WTC11 (cell line): Measurements from ENCODE around the gene DCUN1D2. TPM values are rescaled to one million over a fixed set of nuclear protein-coding genes. Genes with fewer than 3 reads are reported as not detected.
A peak's percentile ranks its signal among the peaks of the same experiment; 100 is the strongest.

Source experiments
- ATAC-seq: fragments of 200-7000 bp; cut with Tn5 transposase; 2 replicates; pipeline ENCODE4 v1.10.0; 2021; ENCODE audit warnings: mild to moderate bottlenecking, moderate library complexity
- CTCF ChIA-PET: fragments of 300-600 bp; sonication (Branson Sonifier 250); formaldehyde crosslinking; loops from one replicate; lab custom pipeline; 2021; ENCODE audit warnings: antibody characterized with exemption; lab: Charles Lee
- POLR2A ChIA-PET: fragments of 350-600 bp; sonication (Branson Sonifier 250); formaldehyde crosslinking; loops from one replicate; lab custom pipeline; 2021; ENCODE audit warnings: antibody characterized with exemption; lab: Charles Lee
- DNase-seq: peaks from one replicate; pipeline ENCODE4 v3.0.0; 2021; ENCODE audit warnings: low spot score
- H3K27ac Mint-ChIP-seq: 2 replicates; pipeline ENCODE4 v1.8.0; 2021; ENCODE audit warnings: mixed read lengths
- H3K27me3 Mint-ChIP-seq: 2 replicates; pipeline ENCODE4 v1.8.0; 2021; ENCODE audit warnings: low read depth, mild to moderate bottlenecking, moderate library complexity, mixed read lengths
- H3K36me3 Mint-ChIP-seq: 2 replicates; pipeline ENCODE4 v1.8.0; 2021; ENCODE audit warnings: mixed read lengths
- H3K4me1 Mint-ChIP-seq: 2 replicates; pipeline ENCODE4 v1.8.0; 2022; ENCODE audit warnings: mixed read lengths
- H3K4me3 Mint-ChIP-seq: 2 replicates; pipeline ENCODE4 v1.8.0; 2021; ENCODE audit warnings: mild to moderate bottlenecking, moderate library complexity, mixed read lengths
- H3K9me3 Mint-ChIP-seq: 2 replicates; pipeline ENCODE4 v1.8.0; 2021; ENCODE audit warnings: mixed read lengths
- ATF1 ChIP-seq: sonication (generic); formaldehyde crosslinking; IDR thresholded peaks from 2 replicates; pipeline ENCODE4 v1.8.1; 2023; ENCODE audit warnings: mild to moderate bottlenecking, moderate library complexity, missing genetic modification reagents
- CREB1 ChIP-seq: sonication (generic); formaldehyde crosslinking; IDR thresholded peaks from 2 replicates; pipeline ENCODE4 v1.8.0; 2023; ENCODE audit warnings: mild to moderate bottlenecking, missing genetic modification reagents
- CREM ChIP-seq: sonication (generic); formaldehyde crosslinking; IDR thresholded peaks from 2 replicates; pipeline ENCODE4 v1.8.1; 2022; ENCODE audit warnings: mild to moderate bottlenecking, missing genetic modification reagents, moderate library complexity
- ETV6 ChIP-seq: sonication (generic); formaldehyde crosslinking; IDR thresholded peaks from 2 replicates; pipeline ENCODE4 v1.8.1; 2022; ENCODE audit warnings: mild to moderate bottlenecking, missing genetic modification reagents
- FOXK1 ChIP-seq: sonication (generic); formaldehyde crosslinking; IDR thresholded peaks from 2 replicates; pipeline ENCODE4 v1.8.0; 2022; ENCODE audit warnings: mild to moderate bottlenecking, moderate library complexity, missing genetic modification reagents
- HMGA2 ChIP-seq: fragments of 250-450 bp; sonication (Bioruptor Pico); IDR thresholded peaks from 2 replicates; pipeline ENCODE4 v1.4.0; 2021; ENCODE audit warnings: mild to moderate bottlenecking, moderate library complexity
- NFATC4 ChIP-seq: fragments of 250-450 bp; sonication (Bioruptor Pico); IDR thresholded peaks from 2 replicates; pipeline ENCODE4 v1.9.0; 2021; ENCODE audit warnings: mild to moderate bottlenecking
- NR2C2 ChIP-seq: sonication (generic); formaldehyde crosslinking; IDR thresholded peaks from 2 replicates; pipeline ENCODE4 v1.8.0; 2022; ENCODE audit warnings: mild to moderate bottlenecking, missing genetic modification reagents
- NR3C1 ChIP-seq: sonication (generic); formaldehyde crosslinking; conservative IDR thresholded peaks from 2 replicates; pipeline ENCODE4 v1.8.1; 2023; ENCODE audit warnings: low read depth, mild to moderate bottlenecking, missing genetic modification reagents
- SOX15 ChIP-seq: fragments of 250-450 bp; sonication (Bioruptor Pico); IDR thresholded peaks from 2 replicates; pipeline ENCODE4 v1.9.0; 2021; ENCODE audit warnings: mild to moderate bottlenecking
- ZNF219 ChIP-seq: sonication (generic); formaldehyde crosslinking; IDR thresholded peaks from 2 replicates; pipeline ENCODE4 v1.8.0; 2023; ENCODE audit warnings: missing genetic modification reagents, mild to moderate bottlenecking, borderline replicate concordance
- ZNF232 ChIP-seq: sonication (generic); formaldehyde crosslinking; IDR thresholded peaks from 2 replicates; pipeline ENCODE4 v1.8.0; 2022; ENCODE audit warnings: mild to moderate bottlenecking, missing genetic modification reagents
- ZNF263 ChIP-seq: sonication (generic); formaldehyde crosslinking; IDR thresholded peaks from 2 replicates; pipeline ENCODE4 v1.8.1; 2022; ENCODE audit warnings: low read depth, mild to moderate bottlenecking, moderate library complexity, missing genetic modification reagents
- ZNF317 ChIP-seq: sonication (generic); formaldehyde crosslinking; IDR thresholded peaks from 2 replicates; pipeline ENCODE4 v1.8.1; 2023; ENCODE audit warnings: low read depth, mild to moderate bottlenecking, moderate library complexity, missing genetic modification reagents, borderline replicate concordance
- ZNF416 ChIP-seq: fragments of 250-450 bp; sonication (Bioruptor Pico); IDR thresholded peaks from 2 replicates; pipeline ENCODE4 v1.9.0; 2021; ENCODE audit warnings: mild to moderate bottlenecking, inconsistent platforms
- ZNF423 ChIP-seq: fragments of 250-450 bp; sonication (Bioruptor Pico); IDR thresholded peaks from 2 replicates; pipeline ENCODE4 v2.1.2; 2022; ENCODE audit warnings: mild to moderate bottlenecking, moderate library complexity
- total RNA-seq: library from RNA; stranded (reverse); gene quantifications from 3 replicates; pipeline ENCODE4 v1.2.3, GENCODE V29; 2021
- TF ChIP-seq, protein P1 (sequence below): sonication (generic); formaldehyde crosslinking; IDR thresholded peaks from 2 replicates; pipeline ENCODE4 v1.8.0; 2022; ENCODE audit warnings: missing genetic modification reagents
- TF ChIP-seq, protein P2 (sequence below): sonication (generic); formaldehyde crosslinking; conservative IDR thresholded peaks from 2 replicates; pipeline ENCODE4 v1.8.1; 2023; ENCODE audit warnings: mild to moderate bottlenecking, low read depth, missing genetic modification reagents, moderate library complexity
- TF ChIP-seq, protein P3 (sequence below): fragments of 250-450 bp; sonication (Bioruptor Pico); IDR thresholded peaks from 2 replicates; pipeline ENCODE4 v2.1.2; 2022; ENCODE audit warnings: mild to moderate bottlenecking, moderate library complexity
- TF ChIP-seq, protein P4 (sequence below): sonication (generic); formaldehyde crosslinking; IDR thresholded peaks from 2 replicates; pipeline ENCODE4 v1.8.1; 2023; ENCODE audit warnings: mild to moderate bottlenecking, missing genetic modification reagents
- TF ChIP-seq, protein P5 (sequence below): sonication (generic); formaldehyde crosslinking; IDR thresholded peaks from 2 replicates; pipeline ENCODE4 v1.8.1; 2023; ENCODE audit warnings: mild to moderate bottlenecking, missing genetic modification reagents, moderate library complexity

Gene DCUN1D2
- total RNA-seq, 1 experiment from 2014 or later = 42.5 TPM

DNA sequence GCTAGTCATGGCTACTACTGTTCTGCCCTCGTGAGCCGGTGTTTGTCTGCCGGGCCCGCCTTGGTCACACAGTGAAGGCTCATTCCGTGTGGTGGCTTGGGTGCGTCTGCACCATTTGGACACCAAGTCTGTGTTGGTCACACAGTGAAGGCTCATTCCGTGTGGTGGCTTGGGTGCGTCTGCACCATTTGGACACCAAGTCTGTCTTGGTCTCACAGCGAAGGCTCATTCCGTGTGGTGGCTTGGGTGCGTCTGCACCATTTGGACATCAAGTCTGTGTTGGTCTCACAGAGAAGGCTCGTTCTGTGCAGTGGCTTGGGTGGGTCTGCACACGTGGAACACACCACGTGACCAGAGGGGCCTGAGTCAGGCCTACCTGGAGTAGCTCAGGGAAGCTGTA, 29.0 kb upstream of the DCUN1D2 start:
- TF ChIP-seq HMGA2 (CRISPR knock-in tag) (no peak), ATF1 (CRISPR knock-in tag) (no peak), ZNF263 (CRISPR knock-in tag) (no peak), ZNF317 (no peak), ZNF416 (CRISPR knock-in tag) (no peak), NFATC4 (CRISPR knock-in tag) (no peak), FOXK1 (CRISPR knock-in tag) (no peak), SOX15 (CRISPR knock-in tag) (no peak), CREB1 (no peak), CREM (CRISPR knock-in tag) (no peak), NR3C1 (CRISPR knock-in tag) (no peak), ZNF219 (CRISPR knock-in tag) (no peak)
- TF ChIP-seq, protein P1, sequence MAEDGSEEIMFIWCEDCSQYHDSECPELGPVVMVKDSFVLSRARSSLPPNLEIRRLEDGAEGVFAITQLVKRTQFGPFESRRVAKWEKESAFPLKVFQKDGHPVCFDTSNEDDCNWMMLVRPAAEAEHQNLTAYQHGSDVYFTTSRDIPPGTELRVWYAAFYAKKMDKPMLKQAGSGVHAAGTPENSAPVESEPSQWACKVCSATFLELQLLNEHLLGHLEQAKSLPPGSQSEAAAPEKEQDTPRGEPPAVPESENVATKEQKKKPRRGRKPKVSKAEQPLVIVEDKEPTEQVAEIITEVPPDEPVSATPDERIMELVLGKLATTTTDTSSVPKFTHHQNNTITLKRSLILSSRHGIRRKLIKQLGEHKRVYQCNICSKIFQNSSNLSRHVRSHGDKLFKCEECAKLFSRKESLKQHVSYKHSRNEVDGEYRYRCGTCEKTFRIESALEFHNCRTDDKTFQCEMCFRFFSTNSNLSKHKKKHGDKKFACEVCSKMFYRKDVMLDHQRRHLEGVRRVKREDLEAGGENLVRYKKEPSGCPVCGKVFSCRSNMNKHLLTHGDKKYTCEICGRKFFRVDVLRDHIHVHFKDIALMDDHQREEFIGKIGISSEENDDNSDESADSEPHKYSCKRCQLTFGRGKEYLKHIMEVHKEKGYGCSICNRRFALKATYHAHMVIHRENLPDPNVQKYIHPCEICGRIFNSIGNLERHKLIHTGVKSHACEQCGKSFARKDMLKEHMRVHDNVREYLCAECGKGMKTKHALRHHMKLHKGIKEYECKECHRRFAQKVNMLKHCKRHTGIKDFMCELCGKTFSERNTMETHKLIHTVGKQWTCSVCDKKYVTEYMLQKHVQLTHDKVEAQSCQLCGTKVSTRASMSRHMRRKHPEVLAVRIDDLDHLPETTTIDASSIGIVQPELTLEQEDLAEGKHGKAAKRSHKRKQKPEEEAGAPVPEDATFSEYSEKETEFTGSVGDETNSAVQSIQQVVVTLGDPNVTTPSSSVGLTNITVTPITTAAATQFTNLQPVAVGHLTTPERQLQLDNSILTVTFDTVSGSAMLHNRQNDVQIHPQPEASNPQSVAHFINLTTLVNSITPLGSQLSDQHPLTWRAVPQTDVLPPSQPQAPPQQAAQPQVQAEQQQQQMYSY = no peak
- TF ChIP-seq, protein P2, sequence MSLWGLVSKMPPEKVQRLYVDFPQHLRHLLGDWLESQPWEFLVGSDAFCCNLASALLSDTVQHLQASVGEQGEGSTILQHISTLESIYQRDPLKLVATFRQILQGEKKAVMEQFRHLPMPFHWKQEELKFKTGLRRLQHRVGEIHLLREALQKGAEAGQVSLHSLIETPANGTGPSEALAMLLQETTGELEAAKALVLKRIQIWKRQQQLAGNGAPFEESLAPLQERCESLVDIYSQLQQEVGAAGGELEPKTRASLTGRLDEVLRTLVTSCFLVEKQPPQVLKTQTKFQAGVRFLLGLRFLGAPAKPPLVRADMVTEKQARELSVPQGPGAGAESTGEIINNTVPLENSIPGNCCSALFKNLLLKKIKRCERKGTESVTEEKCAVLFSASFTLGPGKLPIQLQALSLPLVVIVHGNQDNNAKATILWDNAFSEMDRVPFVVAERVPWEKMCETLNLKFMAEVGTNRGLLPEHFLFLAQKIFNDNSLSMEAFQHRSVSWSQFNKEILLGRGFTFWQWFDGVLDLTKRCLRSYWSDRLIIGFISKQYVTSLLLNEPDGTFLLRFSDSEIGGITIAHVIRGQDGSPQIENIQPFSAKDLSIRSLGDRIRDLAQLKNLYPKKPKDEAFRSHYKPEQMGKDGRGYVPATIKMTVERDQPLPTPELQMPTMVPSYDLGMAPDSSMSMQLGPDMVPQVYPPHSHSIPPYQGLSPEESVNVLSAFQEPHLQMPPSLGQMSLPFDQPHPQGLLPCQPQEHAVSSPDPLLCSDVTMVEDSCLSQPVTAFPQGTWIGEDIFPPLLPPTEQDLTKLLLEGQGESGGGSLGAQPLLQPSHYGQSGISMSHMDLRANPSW (CRISPR knock-in tag) = no peak
- Mint-ChIP-seq H3K9me3 (no peaks in the 10 kb centered on the region), H3K4me3 (no peak overlapping the region), H3K4me1 (no peaks in the 10 kb centered on the region), H3K36me3 (peaks cover 39% of the 10 kb centered on the region), H3K27ac (no peak overlapping the region), H3K27me3 (no peaks in the 10 kb centered on the region)
- ChIA-PET CTCF (interaction anchor here (0.7 to 1.3 kb wide), 2 partner anchors 36 to 43 kb away, joined by 3 to 5 read pairs; no protein-coding TSS in a partner anchor), POLR2A (no interaction called here)
- no peak for DNase-seq
- ATAC-seq = no peak

DNA sequence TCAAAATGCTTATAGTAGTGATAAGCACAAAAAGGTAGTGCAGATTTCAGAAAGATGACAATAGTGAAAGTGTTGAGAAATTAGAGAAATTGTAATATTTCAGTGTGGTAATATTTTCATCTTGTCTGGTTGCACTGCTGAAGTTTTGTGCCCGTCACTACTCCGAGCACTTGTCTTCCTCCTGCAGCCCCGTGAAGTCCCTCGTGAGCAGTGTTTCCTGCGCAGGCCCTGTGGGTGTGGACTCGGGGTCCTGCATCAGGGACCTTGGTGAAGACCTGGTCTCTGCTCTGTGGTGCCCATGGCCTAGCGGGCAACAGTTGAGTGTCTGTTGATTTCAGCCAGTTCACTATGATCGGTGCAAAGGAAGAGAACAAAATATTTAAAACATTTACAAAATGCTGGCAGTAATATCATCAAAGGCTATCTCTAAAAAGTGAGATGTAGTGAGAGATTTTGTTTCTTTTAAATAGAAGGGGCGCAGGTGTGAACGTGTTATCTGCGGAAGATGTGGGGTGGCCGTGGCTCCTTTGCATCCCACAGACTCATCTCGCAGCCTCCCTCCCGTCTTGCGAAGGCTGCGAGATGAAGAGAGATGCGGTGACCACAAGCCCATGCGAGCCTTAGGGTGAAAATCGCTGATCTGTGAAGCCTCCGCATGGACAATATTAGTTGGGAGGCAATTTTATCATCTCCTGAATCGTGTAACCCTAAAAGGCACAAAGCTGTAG, 27.7 kb upstream of the DCUN1D2 start:
- CTCF ChIA-PET = interaction anchor here (1.0 kb wide), 2 partner anchors 29 to 44 kb away, joined by 3 to 5 read pairs; no protein-coding TSS in a partner anchor
- POLR2A ChIA-PET = no interaction called here
- Mint-ChIP-seq H3K27ac (peak overlapping the region; percentile 92), H3K4me3 (no peak overlapping the region), H3K9me3 (no peaks in the 10 kb centered on the region), H3K36me3 (peaks cover 37% of the 10 kb centered on the region), H3K27me3 (no peaks in the 10 kb centered on the region), H3K4me1 (no peaks in the 10 kb centered on the region)
- TF ChIP-seq ZNF423 (no peak), ZNF232 (no peak), ETV6 (CRISPR knock-in tag) (no peak), NR2C2 (CRISPR knock-in tag) (no peak)
- TF ChIP-seq, protein P3, sequence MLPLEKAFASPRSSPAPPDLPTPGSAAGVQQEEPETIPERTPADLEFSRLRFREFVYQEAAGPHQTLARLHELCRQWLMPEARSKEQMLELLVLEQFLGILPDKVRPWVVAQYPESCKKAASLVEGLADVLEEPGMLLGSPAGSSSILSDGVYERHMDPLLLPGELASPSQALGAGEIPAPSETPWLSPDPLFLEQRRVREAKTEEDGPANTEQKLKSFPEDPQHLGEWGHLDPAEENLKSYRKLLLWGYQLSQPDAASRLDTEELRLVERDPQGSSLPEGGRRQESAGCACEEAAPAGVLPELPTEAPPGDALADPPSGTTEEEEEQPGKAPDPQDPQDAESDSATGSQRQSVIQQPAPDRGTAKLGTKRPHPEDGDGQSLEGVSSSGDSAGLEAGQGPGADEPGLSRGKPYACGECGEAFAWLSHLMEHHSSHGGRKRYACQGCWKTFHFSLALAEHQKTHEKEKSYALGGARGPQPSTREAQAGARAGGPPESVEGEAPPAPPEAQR (CRISPR knock-in tag) = no peak
- TF ChIP-seq, protein P4, sequence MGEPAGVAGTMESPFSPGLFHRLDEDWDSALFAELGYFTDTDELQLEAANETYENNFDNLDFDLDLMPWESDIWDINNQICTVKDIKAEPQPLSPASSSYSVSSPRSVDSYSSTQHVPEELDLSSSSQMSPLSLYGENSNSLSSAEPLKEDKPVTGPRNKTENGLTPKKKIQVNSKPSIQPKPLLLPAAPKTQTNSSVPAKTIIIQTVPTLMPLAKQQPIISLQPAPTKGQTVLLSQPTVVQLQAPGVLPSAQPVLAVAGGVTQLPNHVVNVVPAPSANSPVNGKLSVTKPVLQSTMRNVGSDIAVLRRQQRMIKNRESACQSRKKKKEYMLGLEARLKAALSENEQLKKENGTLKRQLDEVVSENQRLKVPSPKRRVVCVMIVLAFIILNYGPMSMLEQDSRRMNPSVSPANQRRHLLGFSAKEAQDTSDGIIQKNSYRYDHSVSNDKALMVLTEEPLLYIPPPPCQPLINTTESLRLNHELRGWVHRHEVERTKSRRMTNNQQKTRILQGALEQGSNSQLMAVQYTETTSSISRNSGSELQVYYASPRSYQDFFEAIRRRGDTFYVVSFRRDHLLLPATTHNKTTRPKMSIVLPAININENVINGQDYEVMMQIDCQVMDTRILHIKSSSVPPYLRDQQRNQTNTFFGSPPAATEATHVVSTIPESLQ (CRISPR knock-in tag) = no peak
- TF ChIP-seq, protein P5, sequence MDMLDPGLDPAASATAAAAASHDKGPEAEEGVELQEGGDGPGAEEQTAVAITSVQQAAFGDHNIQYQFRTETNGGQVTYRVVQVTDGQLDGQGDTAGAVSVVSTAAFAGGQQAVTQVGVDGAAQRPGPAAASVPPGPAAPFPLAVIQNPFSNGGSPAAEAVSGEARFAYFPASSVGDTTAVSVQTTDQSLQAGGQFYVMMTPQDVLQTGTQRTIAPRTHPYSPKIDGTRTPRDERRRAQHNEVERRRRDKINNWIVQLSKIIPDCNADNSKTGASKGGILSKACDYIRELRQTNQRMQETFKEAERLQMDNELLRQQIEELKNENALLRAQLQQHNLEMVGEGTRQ = no peak
- DNase-seq (no peak), ATAC-seq (no peak)
